ENCODE measurements around the gene CXCL16.

Gene CXCL16

GRCh38 chr17:4738136-4739121 lies 1.3 kb downstream of the CXCL16 start:
- Histone ChIP-seq H3K9me3 (ENCODE audit: control insufficient read depth, insufficient read depth, low read depth, low read length) (no peaks in the 10 kb centered on the region), H3K36me3 (ENCODE audit: control insufficient read depth, insufficient read depth, low read length) (no peaks in the 10 kb centered on the region), H3K9ac (ENCODE audit: low read length) (peak overlapping the region; percentile 17), H3K27me3 (ENCODE audit: control insufficient read depth, insufficient read depth, low read length) (peaks cover 90% of the 10 kb centered on the region), H3K4me3 (ENCODE audit: low read depth, low read length) (peak overlapping the region; percentile 86), H3K27ac (ENCODE audit: low read depth, low read length) (no peak overlapping the region), H3K4me1 (ENCODE audit: control insufficient read depth, insufficient read depth, low read length) (peaks cover 8% of the 10 kb centered on the region)

- Histone ChIP-seq H3K4me1 (ENCODE audit: control insufficient read depth, insufficient read depth, low read length) (peaks cover 8% of the 10 kb centered on the region), H3K36me3 (ENCODE audit: control insufficient read depth, insufficient read depth, low read length) (0 out of 2 replicates have a peak, but pooled peaks cover 5% of the 10 kb centered on the region), H3K9ac (ENCODE audit: low read length) (no peak overlapping the region), H3K9me3 (ENCODE audit: control insufficient read depth, insufficient read depth, low read depth, low read length) (no peaks in the 10 kb centered on the region), H3K27ac (ENCODE audit: low read depth, low read length) (no peak overlapping the region), H3K27me3 (ENCODE audit: control insufficient read depth, insufficient read depth, low read length) (peaks cover 66% of the 10 kb centered on the region), H3K4me3 (ENCODE audit: low read depth, low read length) (no peak overlapping the region)
These were observed 3.7 kb downstream of the CXCL16 start for GRCh38 chr17:4735876-4736651.

GRCh38 chr17:4734857-4735475 lies 4.8 kb downstream of the CXCL16 start:
- peaks cover 8% of the 10 kb centered on the region for H3K4me1 ChIP-seq (ENCODE audit: control insufficient read depth, insufficient read depth, low read length)
- H3K9me3 ChIP-seq (ENCODE audit: control insufficient read depth, insufficient read depth, low read depth, low read length) = no peaks in the 10 kb centered on the region
- H3K4me3 ChIP-seq (ENCODE audit: low read depth, low read length) = no peak overlapping the region
- H3K27ac ChIP-seq (ENCODE audit: low read depth, low read length) = no peak overlapping the region
- H3K27me3 ChIP-seq (ENCODE audit: control insufficient read depth, insufficient read depth, low read length) = peaks cover 55% of the 10 kb centered on the region
- 0 out of 2 replicates have a peak, but pooled peaks cover 5% of the 10 kb centered on the region for H3K36me3 ChIP-seq (ENCODE audit: control insufficient read depth, insufficient read depth, low read length)
- H3K9ac ChIP-seq (ENCODE audit: low read length) = no peak overlapping the region

GRCh38 chr17:4733073-4733531 lies 6.6 kb downstream of the CXCL16 start:
- H3K27ac ChIP-seq (ENCODE audit: low read depth, low read length) = no peak overlapping the region
- H3K27me3 ChIP-seq (ENCODE audit: control insufficient read depth, insufficient read depth, low read length) = peaks cover 37% of the 10 kb centered on the region
- H3K4me1 ChIP-seq (ENCODE audit: control insufficient read depth, insufficient read depth, low read length) = peaks cover 2% of the 10 kb centered on the region; the same call in 1 of the 2 replicates
- no peak overlapping the region for H3K9ac ChIP-seq (ENCODE audit: low read length)
- 0 out of 2 replicates have a peak, but pooled peaks cover 5% of the 10 kb centered on the region for H3K36me3 ChIP-seq (ENCODE audit: control insufficient read depth, insufficient read depth, low read length)
- no peak overlapping the region for H3K4me3 ChIP-seq (ENCODE audit: low read depth, low read length)
- no peaks in the 10 kb centered on the region for H3K9me3 ChIP-seq (ENCODE audit: control insufficient read depth, insufficient read depth, low read depth, low read length)

- Histone ChIP-seq H3K27me3 (ENCODE audit: control insufficient read depth, insufficient read depth, low read length) (no peaks in the 10 kb centered on the region), H3K27ac (ENCODE audit: low read depth, low read length) (no peak overlapping the region), H3K4me3 (ENCODE audit: low read depth, low read length) (no peak overlapping the region), H3K9me3 (ENCODE audit: control insufficient read depth, insufficient read depth, low read depth, low read length) (no peaks in the 10 kb centered on the region), H3K9ac (ENCODE audit: low read length) (no peak overlapping the region), H3K36me3 (ENCODE audit: control insufficient read depth, insufficient read depth, low read length) (0 out of 2 replicates have a peak, but pooled peaks cover 5% of the 10 kb centered on the region), H3K4me1 (ENCODE audit: control insufficient read depth, insufficient read depth, low read length) (no peaks in the 10 kb centered on the region)
These were observed 11.6 kb downstream of the CXCL16 start for GRCh38 chr17:4728124-4728523.

- Histone ChIP-seq H3K4me1 (ENCODE audit: control insufficient read depth, insufficient read depth, low read length) (no peaks in the 10 kb centered on the region), H3K4me3 (ENCODE audit: low read depth, low read length) (no peak overlapping the region), H3K9me3 (ENCODE audit: control insufficient read depth, insufficient read depth, low read depth, low read length) (no peaks in the 10 kb centered on the region), H3K27ac (ENCODE audit: low read depth, low read length) (no peak overlapping the region), H3K27me3 (ENCODE audit: control insufficient read depth, insufficient read depth, low read length) (no peaks in the 10 kb centered on the region), H3K9ac (ENCODE audit: low read length) (no peak overlapping the region), H3K36me3 (ENCODE audit: control insufficient read depth, insufficient read depth, low read length) (peaks cover 7% of the 10 kb centered on the region)
These were observed 13.9 kb downstream of the CXCL16 start for GRCh38 chr17:4725646-4726310.

- Histone ChIP-seq H3K4me1 (ENCODE audit: control insufficient read depth, insufficient read depth, low read length) (no peaks in the 10 kb centered on the region), H3K36me3 (ENCODE audit: control insufficient read depth, insufficient read depth, low read length) (peaks cover 16% of the 10 kb centered on the region), H3K9ac (ENCODE audit: low read length) (no peak overlapping the region), H3K27ac (ENCODE audit: low read depth, low read length) (no peak overlapping the region), H3K4me3 (ENCODE audit: low read depth, low read length) (no peak overlapping the region), H3K9me3 (ENCODE audit: control insufficient read depth, insufficient read depth, low read depth, low read length) (no peaks in the 10 kb centered on the region), H3K27me3 (ENCODE audit: control insufficient read depth, insufficient read depth, low read length) (no peaks in the 10 kb centered on the region)
These were observed 15.1 kb downstream of the CXCL16 start for GRCh38 chr17:4724650-4725049.

GRCh38 chr17:4722678-4723240 lies 17.0 kb downstream of the CXCL16 start:
- no peak overlapping the region for H3K9ac ChIP-seq (ENCODE audit: low read length)

GRCh38 chr17:4721203-4722135 lies 18.3 kb downstream of the CXCL16 start:
- Histone ChIP-seq H3K9ac (ENCODE audit: low read length) (no peak overlapping the region), H3K4me1 (ENCODE audit: control insufficient read depth, insufficient read depth, low read length) (no peaks in the 10 kb centered on the region), H3K27ac (ENCODE audit: low read depth, low read length) (no peak overlapping the region), H3K27me3 (ENCODE audit: control insufficient read depth, insufficient read depth, low read length) (no peaks in the 10 kb centered on the region), H3K4me3 (ENCODE audit: low read depth, low read length) (no peak overlapping the region), H3K36me3 (ENCODE audit: control insufficient read depth, insufficient read depth, low read length) (peaks cover 45% of the 10 kb centered on the region), H3K9me3 (ENCODE audit: control insufficient read depth, insufficient read depth, low read depth, low read length) (no peaks in the 10 kb centered on the region)

More at GRCh38 chr17:4722678-4723240, 17.0 kb downstream of the CXCL16 start:
- Histone ChIP-seq H3K36me3 (ENCODE audit: control insufficient read depth, insufficient read depth, low read length) (peaks cover 33% of the 10 kb centered on the region), H3K9me3 (ENCODE audit: control insufficient read depth, insufficient read depth, low read depth, low read length) (no peaks in the 10 kb centered on the region), H3K4me3 (ENCODE audit: low read depth, low read length) (no peak overlapping the region), H3K27ac (ENCODE audit: low read depth, low read length) (no peak overlapping the region), H3K4me1 (ENCODE audit: control insufficient read depth, insufficient read depth, low read length) (no peaks in the 10 kb centered on the region), H3K27me3 (ENCODE audit: control insufficient read depth, insufficient read depth, low read length) (no peaks in the 10 kb centered on the region)
